ENCODE results near the gene SLC22A2.
"Not testable (repeated sequence)": the region's sequence is repeated elsewhere in the genome, so short reads cannot be mapped to it uniquely, and the experiment has no call there.

The SLC22A2 gene

GRCh38 chr6:160258346-160259142, at the start of gene SLC22A2:
Gene SLC22A2, minus strand, starts transcription at chr6:160258821. Its CDS starts 64 bp downstream, at chr6:160258757.
- DNase-seq (ENCODE audit: low read depth), result no peak

- DNase-seq (ENCODE audit: low read depth), result no peak
Observed at GRCh38 chr6:160305926-160306713, 47.5 kb upstream of the SLC22A2 start.

GRCh38 chr6:160303806-160304205, 45.2 kb upstream of the SLC22A2 start:
- DNase-seq (ENCODE audit: low read depth), result no peak

- not testable (repeated sequence) for DNase-seq (ENCODE audit: low read depth)
Observed at GRCh38 chr6:160302431-160303082, 43.9 kb upstream of the SLC22A2 start.

- DNase-seq (ENCODE audit: low read depth), result no peak
Observed at GRCh38 chr6:160301339-160301738, 42.7 kb upstream of the SLC22A2 start.

GRCh38 chr6:160300076-160300695, 41.6 kb upstream of the SLC22A2 start:
- DNase-seq (ENCODE audit: low read depth), result no peak

GRCh38 chr6:160299559-160299958, 40.9 kb upstream of the SLC22A2 start:
- DNase-seq (ENCODE audit: low read depth), result no peak

GRCh38 chr6:160298121-160298520, 39.5 kb upstream of the SLC22A2 start:
- DNase-seq (ENCODE audit: low read depth), result no peak

GRCh38 chr6:160297310-160297709, 38.7 kb upstream of the SLC22A2 start:
- no peak for DNase-seq (ENCODE audit: low read depth)

GRCh38 chr6:160293844-160294243, 35.2 kb upstream of the SLC22A2 start:
- DNase-seq (ENCODE audit: low read depth), result no peak

- DNase-seq (ENCODE audit: low read depth), result no peak
Observed at GRCh38 chr6:160285541-160286105, 27.0 kb upstream of the SLC22A2 start.

- DNase-seq (ENCODE audit: low read depth), result no peak
Observed at GRCh38 chr6:160284575-160284974, 26.0 kb upstream of the SLC22A2 start.

GRCh38 chr6:160282444-160282843, 23.8 kb upstream of the SLC22A2 start:
- DNase-seq (ENCODE audit: low read depth), result no peak

GRCh38 chr6:160279850-160280249, 21.2 kb upstream of the SLC22A2 start:
- no peak for DNase-seq (ENCODE audit: low read depth)

- no peak for DNase-seq (ENCODE audit: low read depth)
Observed at GRCh38 chr6:160278786-160279310, 20.2 kb upstream of the SLC22A2 start.

GRCh38 chr6:160278311-160278710, 19.7 kb upstream of the SLC22A2 start:
- DNase-seq (ENCODE audit: low read depth), result no peak

- DNase-seq (ENCODE audit: low read depth), result no peak
Observed at GRCh38 chr6:160277546-160277945, 18.9 kb upstream of the SLC22A2 start.

GRCh38 chr6:160277144-160277543, 18.5 kb upstream of the SLC22A2 start:
- DNase-seq (ENCODE audit: low read depth), result no peak

GRCh38 chr6:160276126-160276525, 17.5 kb upstream of the SLC22A2 start:
- no peak for DNase-seq (ENCODE audit: low read depth)

GRCh38 chr6:160275511-160276003, 16.9 kb upstream of the SLC22A2 start:
- DNase-seq (ENCODE audit: low read depth), result no peak

GRCh38 chr6:160274871-160275510, 16.4 kb upstream of the SLC22A2 start:
- no peak for DNase-seq (ENCODE audit: low read depth)

Data from activated T-helper 9 cell treated with anti-CD3 and anti-CD28 coated beads, Interleukin-2, amount 50 U/mL, for 16 hours (primary cell).